K562 (cell line): ENCODE results near the gene INSR. TPM values are rescaled to one million over a fixed set of nuclear protein-coding genes. Genes with fewer than 3 reads are reported as not detected.

Experiments
- SMC3 ChIP-seq: conservative IDR thresholded peaks from 2 replicates; pipeline ENCODE4 v1.6.1; 2011; ENCODE audit warnings: low read depth, low read length, improper control_type of control experiment; ENCODE audit not compliant: insufficient read depth
- ZC3H11A ChIP-seq: IDR thresholded peaks from 2 replicates; pipeline ENCODE4 v1.6.1; 2012; ENCODE audit warnings: low read depth, low read length, improper control_type of control experiment
- ZNF830 ChIP-seq: fragments of 250-450 bp; sonication (Bioruptor Pico); IDR thresholded peaks from 2 replicates; pipeline ENCODE4 v1.5.0; 2021; ENCODE audit warnings: mild to moderate bottlenecking
- polyA plus RNA-seq, 8 experiments: library from polyadenylated mRNA; depleted of rRNA in 4 of 8; stranded (reverse) in 5 of 8; unstranded in 3 of 8; fragments of >200 nt; fragmentation: Nextera tagmentation in 2 of 8; fragmentation: Illumina TruSeq in 1 of 8; extraction: Ambion mirVana in 2 of 8; extraction: Trizol in 1 of 8; gene quantifications; 2 replicates each; pipeline versions ENCODE4 v1.2.1 to v1.2.3, GENCODE V29; 2011 to 2014; ENCODE audit warnings: inconsistent platforms in 1 of 8, missing spikeins in 1 of 8
- total RNA-seq, 7 experiments: library from RNA; depleted of rRNA in 6 of 7; stranded (reverse); fragments of >200 nt in 6 of 7; fragmentation: Illumina TruSeq in 2 of 7; extraction: Trizol in 2 of 7; gene quantifications; 2 replicates each; pipeline versions ENCODE4 v1.2.1 to v1.2.3, GENCODE V29; 2011 to 2021; ENCODE audit warnings: low replicate concordance in 1 of 7
- TF ChIP-seq, protein P1 (sequence below), 2 experiments: fragments of 450-650 bp; formaldehyde crosslinking in 1 of 2; IDR thresholded peaks; 2 replicates each; pipeline versions ENCODE4 v1.4.0 to v1.6.1; 2014 to 2020; ENCODE audit warnings: mild to moderate bottlenecking in 2 of 2, borderline replicate concordance in 1 of 2, low read depth in 1 of 2
- TF ChIP-seq, protein P2 (sequence below), 3 experiments: IDR thresholded peaks in 2 of 3; conservative IDR thresholded peaks in 1 of 3; 2 replicates each; pipeline ENCODE4 v1.5.1; 2011 to 2012; ENCODE audit warnings: low read length in 3 of 3, mild to moderate bottlenecking in 3 of 3, control low read depth in 2 of 3, improper control_type of control experiment in 1 of 3, inconsistent platforms in 1 of 3, low read depth in 1 of 3, mixed read lengths in 1 of 3, moderate library complexity in 1 of 3; ENCODE audit not compliant: insufficient read depth in 2 of 3

INSR gene
- total and polyA plus RNA-seq, 9 of the 15 experiments (the other 6 are each of a cell fraction or from before 2014, with no cell fraction given): 0.04 to 0.88 (median 0.41) TPM

DNA sequence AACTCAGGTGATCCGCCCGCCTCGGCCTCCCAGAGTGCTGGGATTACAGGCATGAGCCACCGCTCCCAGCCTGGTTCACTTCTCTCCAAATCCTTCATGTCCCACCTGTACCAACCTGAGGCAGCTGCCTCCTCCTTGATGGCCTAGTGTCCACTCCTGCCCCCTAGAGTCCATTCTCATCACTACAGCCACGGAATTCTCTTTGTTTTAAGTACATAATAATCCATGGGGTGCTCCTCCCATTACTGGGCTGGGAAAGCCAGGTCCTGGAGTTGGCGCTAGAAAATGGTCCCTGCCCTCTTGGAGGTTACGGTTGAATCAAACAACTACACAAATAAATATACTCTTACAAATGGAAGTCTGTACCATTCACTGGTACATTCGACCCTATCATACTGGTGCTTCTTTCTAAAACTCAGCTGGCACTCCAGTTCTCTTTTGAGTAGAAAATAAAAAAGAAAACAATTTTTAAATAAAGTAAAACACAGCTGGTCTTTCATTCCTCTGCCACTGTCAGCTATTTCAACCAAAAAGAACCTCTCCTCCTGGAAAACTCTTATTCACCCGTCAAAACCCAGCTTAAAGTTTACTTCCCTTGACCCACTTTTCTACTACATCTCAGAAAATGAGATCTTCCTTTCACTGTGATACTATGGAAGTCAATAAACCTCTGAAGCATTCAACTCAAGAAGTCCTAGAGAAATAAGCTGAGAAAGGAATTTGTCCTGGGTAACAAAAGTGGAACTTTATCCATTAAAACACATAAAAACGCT is 32.1 kb upstream of the INSR start (continued):
- TF ChIP-seq, protein P1, sequence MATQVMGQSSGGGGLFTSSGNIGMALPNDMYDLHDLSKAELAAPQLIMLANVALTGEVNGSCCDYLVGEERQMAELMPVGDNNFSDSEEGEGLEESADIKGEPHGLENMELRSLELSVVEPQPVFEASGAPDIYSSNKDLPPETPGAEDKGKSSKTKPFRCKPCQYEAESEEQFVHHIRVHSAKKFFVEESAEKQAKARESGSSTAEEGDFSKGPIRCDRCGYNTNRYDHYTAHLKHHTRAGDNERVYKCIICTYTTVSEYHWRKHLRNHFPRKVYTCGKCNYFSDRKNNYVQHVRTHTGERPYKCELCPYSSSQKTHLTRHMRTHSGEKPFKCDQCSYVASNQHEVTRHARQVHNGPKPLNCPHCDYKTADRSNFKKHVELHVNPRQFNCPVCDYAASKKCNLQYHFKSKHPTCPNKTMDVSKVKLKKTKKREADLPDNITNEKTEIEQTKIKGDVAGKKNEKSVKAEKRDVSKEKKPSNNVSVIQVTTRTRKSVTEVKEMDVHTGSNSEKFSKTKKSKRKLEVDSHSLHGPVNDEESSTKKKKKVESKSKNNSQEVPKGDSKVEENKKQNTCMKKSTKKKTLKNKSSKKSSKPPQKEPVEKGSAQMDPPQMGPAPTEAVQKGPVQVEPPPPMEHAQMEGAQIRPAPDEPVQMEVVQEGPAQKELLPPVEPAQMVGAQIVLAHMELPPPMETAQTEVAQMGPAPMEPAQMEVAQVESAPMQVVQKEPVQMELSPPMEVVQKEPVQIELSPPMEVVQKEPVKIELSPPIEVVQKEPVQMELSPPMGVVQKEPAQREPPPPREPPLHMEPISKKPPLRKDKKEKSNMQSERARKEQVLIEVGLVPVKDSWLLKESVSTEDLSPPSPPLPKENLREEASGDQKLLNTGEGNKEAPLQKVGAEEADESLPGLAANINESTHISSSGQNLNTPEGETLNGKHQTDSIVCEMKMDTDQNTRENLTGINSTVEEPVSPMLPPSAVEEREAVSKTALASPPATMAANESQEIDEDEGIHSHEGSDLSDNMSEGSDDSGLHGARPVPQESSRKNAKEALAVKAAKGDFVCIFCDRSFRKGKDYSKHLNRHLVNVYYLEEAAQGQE (IDR thresholded peaks at IDR 0.05; ENCODE audit: borderline replicate concordance): peak; percentile 36; the same call in 1 of the 2 replicates
- TF ChIP-seq, protein P1 (CRISPR knock-in tag; IDR thresholded peaks at IDR 0.05; ENCODE audit: low read depth): no peak
- TF ChIP-seq ZC3H11A (no peak), SMC3 (peak; percentile 48; the same call in 1 of the 2 replicates), ZNF830 (CRISPR knock-in tag) (no peak)
- TF ChIP-seq, protein P2, sequence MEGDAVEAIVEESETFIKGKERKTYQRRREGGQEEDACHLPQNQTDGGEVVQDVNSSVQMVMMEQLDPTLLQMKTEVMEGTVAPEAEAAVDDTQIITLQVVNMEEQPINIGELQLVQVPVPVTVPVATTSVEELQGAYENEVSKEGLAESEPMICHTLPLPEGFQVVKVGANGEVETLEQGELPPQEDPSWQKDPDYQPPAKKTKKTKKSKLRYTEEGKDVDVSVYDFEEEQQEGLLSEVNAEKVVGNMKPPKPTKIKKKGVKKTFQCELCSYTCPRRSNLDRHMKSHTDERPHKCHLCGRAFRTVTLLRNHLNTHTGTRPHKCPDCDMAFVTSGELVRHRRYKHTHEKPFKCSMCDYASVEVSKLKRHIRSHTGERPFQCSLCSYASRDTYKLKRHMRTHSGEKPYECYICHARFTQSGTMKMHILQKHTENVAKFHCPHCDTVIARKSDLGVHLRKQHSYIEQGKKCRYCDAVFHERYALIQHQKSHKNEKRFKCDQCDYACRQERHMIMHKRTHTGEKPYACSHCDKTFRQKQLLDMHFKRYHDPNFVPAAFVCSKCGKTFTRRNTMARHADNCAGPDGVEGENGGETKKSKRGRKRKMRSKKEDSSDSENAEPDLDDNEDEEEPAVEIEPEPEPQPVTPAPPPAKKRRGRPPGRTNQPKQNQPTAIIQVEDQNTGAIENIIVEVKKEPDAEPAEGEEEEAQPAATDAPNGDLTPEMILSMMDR (IDR thresholded peaks at IDR 0.05 in 2 of 3, conservative IDR thresholded peaks at IDR 0.05 in 1 of 3; ENCODE audit: insufficient read depth in 2 of 3, low read depth in 1 of 3, low read length in 3 of 3): peak; percentile 67 to 76 (median 70)
